ENCODE results near the gene WNT2.

Gene WNT2

GRCh38 chr7:117284692-117285091, 38.2 kb downstream of the WNT2 start:
- no peak overlapping the region for H3K4me3 ChIP-seq (ENCODE audit: low read depth, low read length)
- TF ChIP-seq CTCF (conservative IDR thresholded peaks at IDR 0.05; ENCODE audit: low read depth, low read length) = no peak
- DNase-seq (ENCODE audit: low read depth) = no peak

GRCh38 chr7:117283779-117284178, 39.1 kb downstream of the WNT2 start:
- TF ChIP-seq CTCF (conservative IDR thresholded peaks at IDR 0.05; ENCODE audit: low read depth, low read length) = no peak
- no peak overlapping the region for H3K4me3 ChIP-seq (ENCODE audit: low read depth, low read length)

GRCh38 chr7:117283371-117283770, 39.5 kb downstream of the WNT2 start:
- DNase-seq (ENCODE audit: low read depth) = peak; percentile 62
- no peak for TF ChIP-seq CTCF (conservative IDR thresholded peaks at IDR 0.05; ENCODE audit: low read depth, low read length)
- H3K4me3 ChIP-seq (ENCODE audit: low read depth, low read length) = no peak overlapping the region

More at GRCh38 chr7:117283779-117284178, 39.1 kb downstream of the WNT2 start:
- DNase-seq (ENCODE audit: low read depth) = no peak

- H3K4me3 ChIP-seq (ENCODE audit: low read depth, low read length) = no peak overlapping the region
- no peak for DNase-seq (ENCODE audit: low read depth)
- no peak for TF ChIP-seq CTCF (conservative IDR thresholded peaks at IDR 0.05; ENCODE audit: low read depth, low read length)
These were observed 40.5 kb downstream of the WNT2 start for GRCh38 chr7:117282239-117282812.

- H3K4me3 ChIP-seq (ENCODE audit: low read depth, low read length) = no peak overlapping the region
- no peak for DNase-seq (ENCODE audit: low read depth)
- no peak for TF ChIP-seq CTCF (conservative IDR thresholded peaks at IDR 0.05; ENCODE audit: low read depth, low read length)
These were observed 41.3 kb downstream of the WNT2 start for GRCh38 chr7:117281562-117281961.

- no peak for DNase-seq (ENCODE audit: low read depth)
- no peak overlapping the region for H3K4me3 ChIP-seq (ENCODE audit: low read depth, low read length)
- TF ChIP-seq CTCF (conservative IDR thresholded peaks at IDR 0.05; ENCODE audit: low read depth, low read length) = no peak
These were observed 42.8 kb downstream of the WNT2 start for GRCh38 chr7:117279931-117280557.

GRCh38 chr7:117279203-117279602, 43.7 kb downstream of the WNT2 start:
- no peak for DNase-seq (ENCODE audit: low read depth)
- TF ChIP-seq CTCF (conservative IDR thresholded peaks at IDR 0.05; ENCODE audit: low read depth, low read length) = no peak
- H3K4me3 ChIP-seq (ENCODE audit: low read depth, low read length) = no peak overlapping the region

Measured in choroid plexus epithelial cell (primary cell).